Activated naive CD4-positive, alpha-beta T cell treated with Interleukin-2 at 50 U/mL for 16 hours (primary cell): Measurements from ENCODE around the gene ELP1.
"Not testable (repeated sequence)": the region's sequence is repeated elsewhere in the genome, so short reads cannot be mapped to it uniquely, and the experiment has no call there.

ENCODE experiments used
- DNase-seq: peaks from one replicate; pipeline ENCODE4 v3.0.0-alpha.2; 2020

Gene ELP1

DNA sequence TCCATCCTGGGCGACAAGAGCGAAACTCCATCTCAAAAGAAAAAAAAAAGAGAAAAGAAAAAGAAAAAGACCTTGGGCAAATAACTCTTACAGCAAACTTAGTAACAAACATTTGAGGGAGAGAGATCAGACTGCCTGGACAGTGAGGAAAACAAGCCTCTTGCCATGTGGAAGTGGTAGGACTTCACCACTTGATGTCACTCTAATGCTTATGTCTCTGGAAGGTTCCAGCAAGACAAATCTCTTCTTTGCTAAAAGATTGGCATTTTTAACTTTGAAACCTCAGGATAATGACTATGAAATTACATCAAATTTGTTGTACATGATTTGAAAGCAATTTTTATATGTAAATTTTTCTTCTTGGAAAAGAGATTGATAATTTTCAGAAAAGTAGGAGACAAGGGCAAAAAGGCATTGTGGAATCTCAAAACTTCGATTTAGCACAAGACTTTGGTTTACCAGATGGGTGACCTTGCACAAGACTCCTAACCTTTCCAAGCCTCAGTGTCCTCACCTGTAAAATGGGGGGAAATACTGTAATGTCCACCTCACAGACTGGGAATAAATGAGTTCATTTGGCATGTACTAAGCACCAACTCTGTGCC, 83.5 kb downstream of the ELP1 start:
- no peak for DNase-seq

DNA sequence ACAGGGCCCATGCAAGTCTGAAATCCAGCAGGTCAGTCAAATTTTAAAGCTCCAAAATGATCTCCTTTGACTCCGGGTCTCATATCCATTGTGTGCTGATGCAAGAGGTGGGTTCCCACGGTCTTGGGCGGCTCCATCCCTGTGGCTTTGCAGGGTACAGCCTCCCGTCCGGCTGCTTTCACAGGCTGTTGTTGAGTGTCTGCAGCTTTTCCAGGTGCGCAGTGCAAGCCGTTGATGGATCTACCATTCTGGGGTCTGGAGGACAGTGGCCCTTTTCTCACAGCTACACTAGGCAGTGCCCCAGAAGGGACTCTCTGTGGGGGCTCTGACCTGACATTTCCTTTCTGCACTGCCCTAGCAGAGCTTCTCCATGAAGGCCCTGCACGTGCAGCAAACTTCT, 85.6 kb downstream of the ELP1 start:
- DNase-seq = not testable (repeated sequence)

DNA sequence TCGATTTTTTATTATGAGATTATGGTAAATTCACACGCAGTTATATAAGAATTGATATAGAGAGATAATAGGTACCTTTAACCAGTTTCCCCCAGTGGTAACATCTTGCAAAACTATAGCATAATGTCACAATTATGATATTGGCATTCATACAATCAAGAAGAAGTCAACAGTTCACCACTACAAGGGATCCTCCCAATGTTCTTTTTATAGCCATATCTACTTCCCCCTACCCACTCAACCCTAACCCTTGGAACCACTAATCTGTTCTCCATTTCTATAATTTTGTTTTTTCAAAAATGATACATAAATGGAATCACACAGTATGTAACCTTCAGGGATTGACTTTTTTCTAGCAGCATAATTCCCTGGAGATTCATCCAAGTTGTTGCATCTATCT, 88.0 kb downstream of the ELP1 start:
- DNase-seq = no peak

DNA sequence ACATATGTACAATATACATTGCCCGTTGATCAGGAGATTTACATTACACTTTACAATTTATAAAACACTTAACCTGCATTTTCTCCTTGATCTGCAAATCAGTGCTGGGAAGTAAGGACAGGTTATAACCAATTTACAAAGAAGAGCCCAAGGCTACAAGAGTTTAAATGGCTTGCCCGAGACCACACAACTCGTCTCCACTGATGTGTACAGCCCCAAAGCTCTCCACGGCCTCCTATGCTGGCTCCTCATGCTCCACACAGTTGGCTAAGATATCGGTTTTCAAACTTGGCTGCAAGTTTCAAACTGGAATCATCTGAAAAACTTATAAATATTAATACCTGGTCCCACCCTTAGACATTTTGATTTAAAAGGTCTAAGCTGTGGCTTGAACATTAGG, 88.4 kb downstream of the ELP1 start:
- DNase-seq = no peak

DNA sequence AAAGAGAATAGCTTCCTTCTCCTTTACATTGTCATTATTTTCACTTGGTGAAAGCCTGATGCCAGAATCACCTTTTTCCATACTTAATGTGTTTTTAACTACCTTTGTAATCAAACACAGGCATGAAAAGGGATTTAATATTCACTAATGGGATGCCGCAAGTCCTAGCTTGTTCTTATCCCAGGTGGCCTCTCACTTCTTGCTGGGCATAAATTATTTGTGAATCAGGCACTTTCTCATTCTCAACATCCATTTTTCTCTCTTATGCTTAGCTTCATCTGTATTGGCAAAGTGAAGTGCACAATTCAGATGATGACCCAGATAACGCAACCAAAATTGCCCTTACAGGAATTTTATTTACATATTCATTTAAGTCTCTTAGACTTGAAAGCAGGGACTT, 89.1 kb downstream of the ELP1 start:
- no peak for DNase-seq

DNA sequence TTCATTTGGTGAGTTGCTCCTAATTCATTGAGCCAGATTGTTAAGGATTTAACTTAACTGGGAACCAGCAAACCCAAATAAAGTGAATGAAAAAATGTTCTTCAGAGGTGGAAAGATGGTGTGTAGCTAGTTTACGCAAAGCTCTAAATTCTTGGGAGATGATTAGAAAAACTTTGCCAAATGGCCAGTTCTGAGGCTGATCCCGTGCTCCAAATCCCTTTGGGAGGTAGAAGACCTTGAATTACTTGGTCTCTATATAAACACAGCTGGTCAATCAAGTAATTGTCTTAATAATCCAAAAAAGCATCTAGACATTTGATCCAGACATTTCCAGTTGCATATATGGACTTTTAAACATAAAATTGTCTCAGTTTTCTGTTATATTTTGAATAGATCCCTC, 89.5 kb downstream of the ELP1 start:
- no peak for DNase-seq

DNA sequence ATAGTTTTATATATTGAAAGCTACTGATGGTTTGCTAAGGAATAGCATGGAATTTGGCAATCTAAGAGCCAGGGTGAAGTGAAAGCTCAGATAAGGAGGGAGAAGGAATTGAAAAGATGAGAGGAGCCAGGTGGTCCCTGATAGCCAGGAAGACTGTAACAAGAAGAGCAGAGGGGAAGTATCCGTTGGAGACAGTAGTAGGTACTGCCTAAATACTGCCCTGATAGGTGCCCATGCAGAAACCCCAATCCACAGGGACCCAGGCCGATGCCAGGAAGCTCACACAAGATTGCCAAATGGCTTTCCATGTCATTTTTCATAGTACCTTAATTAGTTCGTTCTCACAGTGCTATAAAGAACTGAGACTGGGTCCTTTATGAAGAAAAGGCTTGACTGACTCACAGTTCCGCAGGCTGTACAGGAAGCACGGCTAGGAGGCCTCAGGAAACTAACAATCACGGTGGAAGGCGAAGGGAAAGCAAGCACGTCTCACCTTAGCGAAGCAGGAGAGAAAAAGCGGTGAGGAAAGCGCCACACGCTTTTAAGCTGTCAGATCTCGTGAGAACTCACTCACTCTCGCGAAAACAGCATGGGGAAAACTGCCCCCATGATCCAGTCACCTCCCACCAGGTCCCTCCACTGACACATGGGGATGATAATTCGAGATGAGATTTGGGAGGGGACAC, 91.2 kb downstream of the ELP1 start:
- DNase-seq = no peak

DNA sequence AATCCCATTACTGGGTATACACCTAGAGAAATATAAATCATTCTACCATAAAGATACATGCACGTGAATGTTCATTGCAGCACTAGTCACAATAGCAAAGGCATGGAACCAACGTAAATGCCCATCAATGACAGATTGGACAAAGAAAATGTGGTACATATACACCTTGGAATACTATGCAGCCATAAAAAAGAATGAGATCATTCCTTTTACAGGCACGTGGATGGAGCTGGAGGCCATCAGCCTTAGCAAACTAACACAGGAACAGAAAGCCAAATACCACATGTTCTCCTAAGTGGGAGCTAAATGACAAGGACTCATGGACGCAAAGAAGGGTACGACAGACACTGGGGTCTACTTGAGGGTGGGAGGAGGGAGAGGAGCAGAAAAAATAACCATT, 94.4 kb downstream of the ELP1 start:
- DNase-seq = not testable (repeated sequence)

DNA sequence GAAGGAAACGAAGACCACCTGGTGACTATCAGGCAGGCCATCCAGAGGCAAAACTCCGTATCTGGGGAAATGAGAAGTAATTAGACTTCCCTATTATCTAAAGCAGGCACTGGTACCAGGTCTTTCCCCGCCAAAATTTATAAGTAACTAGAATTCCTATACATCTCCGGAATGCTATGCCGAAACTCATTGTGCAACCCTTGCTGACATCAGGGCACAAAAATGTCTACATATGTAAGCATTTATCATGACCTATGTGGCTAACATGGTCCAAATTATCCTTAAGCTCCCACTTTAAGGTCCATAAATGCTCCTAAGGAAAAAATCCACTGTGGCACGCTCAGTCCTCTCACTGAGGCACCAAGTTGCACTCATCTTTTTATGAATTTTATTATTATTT, 95.9 kb downstream of the ELP1 start:
- no peak for DNase-seq

DNA sequence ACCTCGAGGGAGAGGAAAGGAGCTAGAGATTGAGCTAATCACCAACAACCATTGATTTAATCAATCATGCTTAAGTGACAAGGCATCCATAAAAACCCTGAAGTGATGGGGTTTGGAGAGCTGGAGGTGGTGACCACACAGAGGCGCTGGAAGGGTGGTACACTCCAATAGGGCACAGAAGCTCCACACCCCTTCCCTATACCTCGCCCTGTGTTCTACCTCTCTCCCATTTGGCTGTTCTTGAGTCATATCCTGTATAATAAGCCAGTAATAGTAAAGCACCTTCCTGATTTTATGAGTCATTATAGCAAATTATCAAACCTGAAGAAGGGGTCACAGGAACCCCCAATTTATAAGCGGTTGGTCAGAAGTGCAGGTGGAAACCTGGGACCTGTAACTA, 96.4 kb downstream of the ELP1 start:
- no peak for DNase-seq

DNA sequence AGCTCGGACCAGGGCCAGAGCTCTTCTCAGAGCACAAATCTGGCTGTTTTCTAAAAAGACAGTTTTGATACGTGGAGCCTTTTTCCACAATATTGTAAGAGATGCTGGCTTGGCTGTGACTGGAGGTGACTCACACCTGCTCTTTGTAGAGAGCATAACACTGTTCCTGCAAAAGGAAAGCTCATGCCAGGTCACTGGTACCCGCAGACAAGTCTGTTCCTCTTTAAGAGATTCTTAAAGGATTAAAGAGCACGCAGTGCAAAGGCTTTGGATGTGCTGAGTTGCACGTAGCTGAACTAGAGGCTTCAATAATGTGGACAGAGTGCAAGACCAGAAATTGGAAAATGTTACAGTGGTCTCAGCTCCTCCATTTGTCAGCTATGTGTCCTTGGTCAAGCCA, 97.1 kb downstream of the ELP1 start:
- no peak for DNase-seq

DNA sequence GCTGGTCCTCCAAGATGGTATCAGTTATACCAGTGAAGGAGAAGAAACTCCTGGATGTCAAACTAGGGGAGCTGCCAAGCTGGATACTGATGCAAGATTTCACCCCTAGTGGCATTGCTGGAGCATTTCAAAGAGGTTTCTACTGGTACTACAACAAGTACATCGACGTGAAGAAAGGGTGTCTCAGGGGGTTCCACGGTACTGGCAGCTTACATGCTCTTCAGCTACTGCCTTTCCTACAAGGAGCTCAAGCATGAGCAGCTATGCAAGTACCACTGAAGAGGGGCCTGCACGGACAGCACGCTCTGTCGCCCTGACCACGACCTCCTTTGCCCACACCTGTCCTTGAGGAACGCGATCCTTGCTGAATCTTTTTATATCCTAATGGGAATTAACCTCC, 97.6 kb downstream of the ELP1 start:
- no peak for DNase-seq

DNA sequence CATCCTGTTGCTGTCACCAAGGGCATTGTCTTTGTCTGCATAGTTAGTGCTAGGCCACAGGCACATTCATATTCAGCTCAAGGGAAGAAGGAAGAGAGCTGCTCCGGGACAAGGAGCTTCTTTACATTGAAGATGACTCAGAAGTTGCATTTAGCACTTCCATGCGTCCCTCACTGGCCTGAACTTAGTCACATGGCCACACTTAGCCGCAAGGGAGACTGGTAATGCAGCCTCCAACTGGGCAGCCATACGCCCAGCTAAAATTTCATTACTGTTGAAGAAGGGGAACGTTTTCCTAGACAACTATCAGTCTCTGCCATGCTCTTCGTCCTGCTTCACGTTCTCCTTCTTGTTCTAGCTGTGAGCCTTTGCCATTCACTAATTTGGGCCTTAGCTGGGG, 98.1 kb downstream of the ELP1 start:
- DNase-seq = no peak

DNA sequence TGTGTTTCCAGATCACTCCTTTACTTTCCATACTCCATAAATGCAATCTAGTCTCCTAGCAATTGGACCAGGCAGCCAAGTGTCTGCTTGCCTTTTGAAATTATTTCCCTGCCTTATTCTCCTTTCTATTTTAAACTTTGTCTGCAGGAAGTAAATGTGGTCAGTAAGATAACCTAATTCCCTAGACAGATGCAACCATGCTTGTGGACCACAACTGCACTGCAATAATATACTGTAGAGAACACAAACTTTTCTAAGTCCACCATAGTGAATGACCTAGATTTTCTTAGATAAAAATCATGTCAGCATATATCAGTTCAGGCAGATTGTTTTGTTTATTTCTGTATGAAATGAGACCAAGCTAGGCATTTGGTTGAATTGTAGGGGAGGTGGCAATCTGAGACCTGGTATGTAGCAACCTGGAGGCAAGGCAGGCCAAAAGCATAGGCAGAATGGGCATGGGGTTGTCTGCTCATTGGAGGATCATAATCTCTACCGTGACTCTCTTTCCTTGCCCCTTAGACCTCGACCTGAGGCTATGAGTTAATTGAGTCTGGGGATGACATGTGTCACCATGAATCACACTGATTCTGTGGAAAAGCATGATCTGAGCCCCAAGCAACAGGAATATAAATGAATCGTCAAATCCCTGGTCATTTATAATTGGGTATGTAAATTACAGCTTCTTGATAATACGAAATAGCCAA, 98.8 kb downstream of the ELP1 start:
- no peak for DNase-seq

DNA sequence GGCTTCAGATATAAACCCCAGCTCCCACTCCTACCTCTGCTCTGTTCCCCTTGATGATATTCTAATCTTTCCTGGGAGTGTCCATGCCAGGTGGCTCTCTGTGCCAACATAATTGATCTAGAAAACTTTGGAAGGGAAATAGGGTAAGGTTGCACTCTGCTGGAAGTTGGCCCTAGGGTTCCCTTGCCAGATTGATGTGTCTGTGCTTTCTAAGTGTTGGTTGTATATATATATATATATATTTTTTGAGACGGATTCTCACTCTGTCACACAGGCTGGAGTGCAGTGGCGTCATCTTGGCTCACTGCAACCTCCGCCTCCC, 101.8 kb downstream of the ELP1 start:
- DNase-seq = no peak

DNA sequence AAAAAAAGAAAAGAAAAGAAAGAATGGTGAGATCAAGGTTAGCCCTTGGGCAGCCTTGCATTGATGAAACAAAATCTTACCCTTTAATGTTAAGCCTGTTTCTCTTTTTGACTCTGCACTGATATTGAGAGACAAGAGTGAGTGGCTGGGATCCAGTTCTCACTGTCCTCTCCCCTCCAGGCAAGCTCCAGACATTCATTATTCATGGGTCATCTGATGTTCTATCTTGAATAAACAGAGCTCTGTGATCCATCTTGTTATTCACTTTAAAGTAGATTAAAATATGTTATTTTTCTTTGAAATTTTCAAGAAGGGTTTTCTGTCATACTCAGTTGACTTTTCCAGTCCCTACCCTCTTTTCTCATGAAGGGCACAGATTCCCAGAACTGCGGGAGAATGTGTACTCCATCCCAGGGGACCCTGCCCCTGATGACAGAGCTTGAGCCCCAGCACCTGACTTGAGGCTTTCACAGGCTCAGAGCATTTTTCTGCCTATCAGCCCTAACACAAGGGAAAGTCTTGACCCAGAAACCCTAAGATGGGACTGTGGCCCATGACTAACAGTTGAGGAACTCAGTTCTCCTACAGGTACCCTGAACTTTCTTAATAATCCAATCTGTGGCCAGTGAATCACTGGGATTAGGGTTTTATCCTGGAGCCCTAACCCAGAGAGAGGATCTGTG, 102.3 kb downstream of the ELP1 start:
- DNase-seq = no peak

DNA sequence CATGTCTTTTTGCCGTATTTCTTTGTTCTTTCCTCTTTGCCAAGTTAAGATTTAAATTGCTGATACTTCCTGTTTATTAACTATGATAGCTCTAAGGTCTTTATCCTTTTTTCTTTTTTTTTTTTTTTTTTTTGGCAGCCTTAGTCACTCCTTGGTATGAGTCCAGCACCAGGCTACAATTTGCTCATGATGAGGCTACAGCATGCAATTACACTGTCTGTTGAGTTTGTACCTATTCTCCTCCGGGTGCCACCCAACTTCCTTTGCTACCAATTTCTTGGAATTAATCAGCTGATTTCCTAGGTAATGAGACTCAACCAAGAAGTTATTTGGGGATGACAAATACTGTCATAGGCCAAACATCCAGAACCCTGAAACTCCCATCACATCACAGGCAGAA, 103.7 kb downstream of the ELP1 start:
- DNase-seq = no peak

DNA sequence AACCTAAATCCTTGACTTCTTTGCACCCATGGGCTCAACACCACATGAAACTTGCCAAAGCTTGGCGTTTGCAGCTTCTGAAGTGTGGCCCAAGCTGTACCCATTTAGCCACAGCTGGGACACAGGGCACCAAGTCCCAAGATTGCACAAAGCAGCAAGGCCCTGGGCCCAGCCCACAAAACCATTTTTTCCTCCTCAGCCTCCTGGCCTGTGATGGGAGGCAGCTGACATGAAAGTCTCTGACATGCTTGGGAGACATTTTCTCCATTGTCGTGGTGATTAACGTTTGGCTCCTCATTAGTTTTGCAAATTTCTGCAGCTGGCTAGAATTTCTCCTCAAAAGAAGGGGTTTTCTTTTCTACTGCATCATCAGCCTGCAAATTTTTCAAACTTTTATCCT, 110.1 kb downstream of the ELP1 start:
- no peak for DNase-seq
